Measurements from ENCODE around the gene KATNAL1.
"Not testable (repeated sequence)": the region's sequence is repeated elsewhere in the genome, so short reads cannot be mapped to it uniquely, and the experiment has no call there.

Gene KATNAL1

GRCh38 chr13:30295116-30295515, 12.2 kb downstream of the KATNAL1 start:
- DNase-seq, result no peak

- no peak for DNase-seq
Measured at GRCh38 chr13:30294004-30294403, 13.3 kb downstream of the KATNAL1 start.

- no peak for DNase-seq
Measured at GRCh38 chr13:30292325-30292724, 15.0 kb downstream of the KATNAL1 start.

- DNase-seq, result no peak
Measured at GRCh38 chr13:30290812-30291436, 16.4 kb downstream of the KATNAL1 start.

GRCh38 chr13:30289533-30289932, 17.8 kb downstream of the KATNAL1 start:
- DNase-seq, result no peak

- not testable (repeated sequence) for DNase-seq
Measured at GRCh38 chr13:30286059-30286458, 21.3 kb downstream of the KATNAL1 start.

- no peak for DNase-seq
Measured at GRCh38 chr13:30276178-30276577, 31.2 kb downstream of the KATNAL1 start.

- no peak for DNase-seq
Measured at GRCh38 chr13:30274083-30274482, 33.3 kb downstream of the KATNAL1 start.

GRCh38 chr13:30270035-30270434, 37.3 kb downstream of the KATNAL1 start:
- DNase-seq, result not testable (repeated sequence)

- no peak for DNase-seq
Measured at GRCh38 chr13:30268673-30269072, 38.7 kb downstream of the KATNAL1 start.

- DNase-seq, result no peak
Measured at GRCh38 chr13:30266756-30267155, 40.6 kb downstream of the KATNAL1 start.

- DNase-seq, result not testable (repeated sequence)
Measured at GRCh38 chr13:30259149-30259733, 48.1 kb downstream of the KATNAL1 start.

GRCh38 chr13:30257468-30258099, 49.8 kb downstream of the KATNAL1 start:
- DNase-seq, result peak; percentile 48

- no peak for DNase-seq
Measured at GRCh38 chr13:30256713-30257467, 50.5 kb downstream of the KATNAL1 start.

GRCh38 chr13:30255696-30256095, 51.7 kb downstream of the KATNAL1 start:
- DNase-seq, result no peak

GRCh38 chr13:30253830-30254229, 53.5 kb downstream of the KATNAL1 start:
- DNase-seq, result no peak

- DNase-seq, result no peak
Measured at GRCh38 chr13:30247406-30247805, 59.9 kb downstream of the KATNAL1 start.

GRCh38 chr13:30241532-30241931, 65.8 kb downstream of the KATNAL1 start:
- no peak for DNase-seq

- DNase-seq, result no peak
Measured at GRCh38 chr13:30240608-30241007, 66.7 kb downstream of the KATNAL1 start.

- DNase-seq, result no peak
Measured at GRCh38 chr13:30235216-30235615, 72.1 kb downstream of the KATNAL1 start.

- DNase-seq, result no peak
Measured at GRCh38 chr13:30234619-30235162, 72.7 kb downstream of the KATNAL1 start.

GRCh38 chr13:30224732-30225131, 82.6 kb downstream of the KATNAL1 start:
- no peak for DNase-seq

- no peak for DNase-seq
Measured at GRCh38 chr13:30222254-30222653, 85.1 kb downstream of the KATNAL1 start.

Measured in right kidney (tissue), 1 donor.